ENCODE data around the gene CSTPP1. TPM values are rescaled to one million over a fixed set of nuclear protein-coding genes. Genes with fewer than 3 reads are reported as not detected.

CSTPP1 gene
- total and polyA plus RNA-seq, 2 donors (not counting 3 experiments of a cell fraction or from before 2014, with no cell fraction given), result 25.9 to 38.2 TPM

DNA sequence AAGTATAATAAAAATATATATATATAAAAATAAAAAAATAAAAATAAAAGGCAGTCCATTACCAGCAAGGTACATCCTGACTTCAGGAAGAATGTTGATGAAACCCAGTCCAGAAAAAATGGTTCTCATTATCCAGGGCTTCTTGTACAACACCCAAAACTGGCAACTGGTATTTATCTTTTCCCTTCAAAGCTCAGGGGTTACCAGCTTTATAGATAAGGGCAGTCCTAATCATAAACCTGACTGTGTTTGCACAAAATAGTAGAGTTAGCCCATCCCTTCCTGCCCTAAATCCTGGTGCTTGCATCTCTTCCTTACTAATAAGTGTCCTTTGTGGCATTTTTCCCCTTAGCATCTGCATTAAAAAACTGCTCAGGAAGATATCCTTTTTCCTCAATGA, 97.5 kb downstream of the CSTPP1 start:
- no peaks in the 10 kb centered on the region for H3K9me1 ChIP-seq (replicated peaks; ENCODE audit: control insufficient read depth, extremely low read depth, insufficient read depth, low read length)
- H3K4me1 ChIP-seq (ENCODE audit: control insufficient read depth, extremely low read depth, insufficient read depth, low read length), result no peaks in the 10 kb centered on the region
- no peaks in the 10 kb centered on the region for H4K20me1 ChIP-seq (replicated peaks; ENCODE audit: control insufficient read depth, extremely low read depth, insufficient read depth, low read length)
- CTCF ChIA-PET, result no interaction called here
- TF ChIP-seq POLR2A (IDR thresholded peaks at IDR 0.05; ENCODE audit: low read depth, low read length) (no peak), POLR2AphosphoS5 (IDR thresholded peaks at IDR 0.05; ENCODE audit: insufficient read depth, low read depth, low read length) (no peak), GATA2 (IDR thresholded peaks at IDR 0.05; ENCODE audit: insufficient read depth, insufficient read length, low read depth, low read length) (no peak), JUN (IDR thresholded peaks at IDR 0.05; ENCODE audit: borderline replicate concordance, insufficient read depth, insufficient read length, low read depth) (no peak)
- no peak overlapping the region for H3K27ac ChIP-seq (ENCODE audit: insufficient read depth, low read depth, low read length)
- H3K4me3 ChIP-seq (replicated peaks in 1 of 3; ENCODE audit: insufficient read depth in 1 of 3, low read depth in 1 of 3, low read length in 3 of 3), result no peak overlapping the region
- no TSS peak for BruUV-seq (replicated peaks)
- FAIRE-seq, result no peak
- dilution Hi-C loops (cut with MboI; ENCODE audit: extremely low pct_ligation_motif_present, low sequenced_read_pairs) (no loop called here), intact Hi-C loops (cut with micrococcal nuclease) (no loop called here)
- DNase-seq (ENCODE audit: low read depth, low spot score), result no peak
- no peak overlapping the region for H3K4me2 ChIP-seq (ENCODE audit: insufficient read depth, low read length)
- H3K79me2 ChIP-seq (ENCODE audit: control insufficient read depth, insufficient read depth, low read length), result no peaks in the 10 kb centered on the region
- H3K36me3 ChIP-seq (ENCODE audit: control insufficient read depth in 2 of 2, extremely low read depth in 1 of 2, insufficient read depth in 2 of 2, low read length in 2 of 2), result no peaks in the 10 kb centered on the region
- H3K9ac ChIP-seq (replicated peaks; ENCODE audit: extremely low read depth, insufficient read depth, low read length), result no peak overlapping the region
- no peaks in the 10 kb centered on the region for H3K9me3 ChIP-seq (replicated peaks; ENCODE audit: control insufficient read depth, insufficient read depth, low read length)
- no peaks in the 10 kb centered on the region for H3K27me3 ChIP-seq (ENCODE audit: control insufficient read depth in 2 of 2, insufficient read depth in 2 of 2, low read length in 2 of 2)
- POLR2A ChIA-PET, result no interaction called here
- H2AFZ ChIP-seq (ENCODE audit: low read depth, low read length), result no peak overlapping the region

DNA sequence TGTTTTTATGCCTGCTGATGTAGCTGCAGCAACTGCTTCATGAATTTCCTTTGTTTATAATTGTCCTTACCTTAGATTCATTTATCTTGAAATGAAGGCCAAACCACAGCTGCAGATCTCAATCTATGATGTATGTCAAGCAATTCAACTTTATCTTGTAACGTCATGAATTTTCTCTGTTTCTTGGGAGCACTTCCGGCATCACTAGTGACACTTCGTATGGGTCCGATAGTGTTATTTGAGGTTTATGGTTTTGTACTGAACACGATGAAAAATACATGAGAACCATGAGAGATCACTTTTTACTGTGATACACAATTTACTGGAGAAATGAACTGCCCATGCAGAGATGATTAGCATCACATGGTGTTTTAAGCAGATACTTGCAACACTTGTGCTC, 98.5 kb downstream of the CSTPP1 start:
- no peak for TF ChIP-seq EZH2 (IDR thresholded peaks at IDR 0.05; ENCODE audit: borderline replicate concordance, low read depth, low read length, severe bottlenecking)
- TF ChIP-seq, protein P1, sequence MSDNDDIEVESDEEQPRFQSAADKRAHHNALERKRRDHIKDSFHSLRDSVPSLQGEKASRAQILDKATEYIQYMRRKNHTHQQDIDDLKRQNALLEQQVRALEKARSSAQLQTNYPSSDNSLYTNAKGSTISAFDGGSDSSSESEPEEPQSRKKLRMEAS (IDR thresholded peaks at IDR 0.05; ENCODE audit: insufficient read depth, insufficient read length), result no peak
- TF ChIP-seq FOS (IDR thresholded peaks at IDR 0.05; ENCODE audit: borderline replicate concordance, insufficient read depth, low read length), result no peak
- TF ChIP-seq MYC (IDR thresholded peaks at IDR 0.05; ENCODE audit: low read depth, low read length), result no peak
- no peak for TF ChIP-seq POLR2AphosphoS5 (IDR thresholded peaks at IDR 0.05; ENCODE audit: insufficient read depth, low read depth, low read length)
- TF ChIP-seq JUN (IDR thresholded peaks at IDR 0.05; ENCODE audit: borderline replicate concordance, insufficient read depth, insufficient read length, low read depth), result no peak
- TF ChIP-seq, protein P2, sequence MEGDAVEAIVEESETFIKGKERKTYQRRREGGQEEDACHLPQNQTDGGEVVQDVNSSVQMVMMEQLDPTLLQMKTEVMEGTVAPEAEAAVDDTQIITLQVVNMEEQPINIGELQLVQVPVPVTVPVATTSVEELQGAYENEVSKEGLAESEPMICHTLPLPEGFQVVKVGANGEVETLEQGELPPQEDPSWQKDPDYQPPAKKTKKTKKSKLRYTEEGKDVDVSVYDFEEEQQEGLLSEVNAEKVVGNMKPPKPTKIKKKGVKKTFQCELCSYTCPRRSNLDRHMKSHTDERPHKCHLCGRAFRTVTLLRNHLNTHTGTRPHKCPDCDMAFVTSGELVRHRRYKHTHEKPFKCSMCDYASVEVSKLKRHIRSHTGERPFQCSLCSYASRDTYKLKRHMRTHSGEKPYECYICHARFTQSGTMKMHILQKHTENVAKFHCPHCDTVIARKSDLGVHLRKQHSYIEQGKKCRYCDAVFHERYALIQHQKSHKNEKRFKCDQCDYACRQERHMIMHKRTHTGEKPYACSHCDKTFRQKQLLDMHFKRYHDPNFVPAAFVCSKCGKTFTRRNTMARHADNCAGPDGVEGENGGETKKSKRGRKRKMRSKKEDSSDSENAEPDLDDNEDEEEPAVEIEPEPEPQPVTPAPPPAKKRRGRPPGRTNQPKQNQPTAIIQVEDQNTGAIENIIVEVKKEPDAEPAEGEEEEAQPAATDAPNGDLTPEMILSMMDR (IDR thresholded peaks at IDR 0.05; ENCODE audit: extremely low read depth in 1 of 2, insufficient read depth in 1 of 2, low read depth in 1 of 2, low read length in 2 of 2), result no peak
- TF ChIP-seq GATA2 (IDR thresholded peaks at IDR 0.05; ENCODE audit: insufficient read depth, insufficient read length, low read depth, low read length), result no peak
- no peak for TF ChIP-seq POLR2A (IDR thresholded peaks at IDR 0.05; ENCODE audit: low read depth, low read length)
- dilution Hi-C loops (cut with MboI; ENCODE audit: extremely low pct_ligation_motif_present, low sequenced_read_pairs), result no loop called here
- POLR2A ChIA-PET, result no interaction called here

More for the DNA sequence above, 98.5 kb downstream of the CSTPP1 start:
- CTCF ChIA-PET, result interaction anchor here (0.6 kb wide), 1 partner anchor 69 kb away, joined by 3 read pairs; no protein-coding TSS in a partner anchor
- H3K4me1 ChIP-seq (ENCODE audit: control insufficient read depth, extremely low read depth, insufficient read depth, low read length), result no peaks in the 10 kb centered on the region
- H3K9me3 ChIP-seq (replicated peaks; ENCODE audit: control insufficient read depth, insufficient read depth, low read length), result no peaks in the 10 kb centered on the region
- no TSS peak for BruUV-seq (replicated peaks)
- no peaks in the 10 kb centered on the region for H3K9me1 ChIP-seq (replicated peaks; ENCODE audit: control insufficient read depth, extremely low read depth, insufficient read depth, low read length)
- FAIRE-seq (no peak), DNase-seq (ENCODE audit: low read depth, low spot score) (no peak)
- no peak overlapping the region for H3K27ac ChIP-seq (ENCODE audit: insufficient read depth, low read depth, low read length)
- H3K36me3 ChIP-seq (ENCODE audit: control insufficient read depth in 2 of 2, extremely low read depth in 1 of 2, insufficient read depth in 2 of 2, low read length in 2 of 2), result no peaks in the 10 kb centered on the region
- intact Hi-C loops (cut with micrococcal nuclease), result no loop called here
- H3K27me3 ChIP-seq (ENCODE audit: control insufficient read depth in 2 of 2, insufficient read depth in 2 of 2, low read length in 2 of 2), result no peaks in the 10 kb centered on the region
- H3K79me2 ChIP-seq (ENCODE audit: control insufficient read depth, insufficient read depth, low read length), result no peaks in the 10 kb centered on the region
- H3K4me3 ChIP-seq (replicated peaks in 1 of 3; ENCODE audit: insufficient read depth in 1 of 3, low read depth in 1 of 3, low read length in 3 of 3), result no peak overlapping the region
- H2AFZ ChIP-seq (ENCODE audit: low read depth, low read length), result no peak overlapping the region
- no peak overlapping the region for H3K9ac ChIP-seq (replicated peaks; ENCODE audit: extremely low read depth, insufficient read depth, low read length)
- no peaks in the 10 kb centered on the region for H4K20me1 ChIP-seq (replicated peaks; ENCODE audit: control insufficient read depth, extremely low read depth, insufficient read depth, low read length)
- H3K4me2 ChIP-seq (ENCODE audit: insufficient read depth, low read length), result no peak overlapping the region

Data from endothelial cell of umbilical vein (primary cell).